Measurements from ENCODE around the gene RNPEP.

DNA sequence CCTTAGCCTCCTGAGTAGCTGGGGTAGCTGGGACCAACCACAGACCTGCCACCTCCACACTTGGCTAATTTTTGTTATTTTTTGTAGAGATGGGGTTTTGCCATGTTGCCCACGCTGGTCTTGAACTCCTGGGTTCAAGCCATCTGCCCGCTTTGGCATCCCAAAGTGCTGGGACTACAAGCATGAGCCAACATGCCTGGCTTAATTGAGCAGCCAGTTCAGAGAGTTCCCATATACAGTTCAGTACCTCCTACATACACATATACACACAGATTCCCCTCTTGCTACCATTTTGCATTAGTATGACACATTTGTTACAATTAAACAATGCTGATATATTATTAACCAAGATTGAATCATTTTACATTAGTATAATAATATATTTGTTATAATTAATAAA lies 2.9 kb downstream of the RNPEP start:
- TF ChIP-seq, protein P1, sequence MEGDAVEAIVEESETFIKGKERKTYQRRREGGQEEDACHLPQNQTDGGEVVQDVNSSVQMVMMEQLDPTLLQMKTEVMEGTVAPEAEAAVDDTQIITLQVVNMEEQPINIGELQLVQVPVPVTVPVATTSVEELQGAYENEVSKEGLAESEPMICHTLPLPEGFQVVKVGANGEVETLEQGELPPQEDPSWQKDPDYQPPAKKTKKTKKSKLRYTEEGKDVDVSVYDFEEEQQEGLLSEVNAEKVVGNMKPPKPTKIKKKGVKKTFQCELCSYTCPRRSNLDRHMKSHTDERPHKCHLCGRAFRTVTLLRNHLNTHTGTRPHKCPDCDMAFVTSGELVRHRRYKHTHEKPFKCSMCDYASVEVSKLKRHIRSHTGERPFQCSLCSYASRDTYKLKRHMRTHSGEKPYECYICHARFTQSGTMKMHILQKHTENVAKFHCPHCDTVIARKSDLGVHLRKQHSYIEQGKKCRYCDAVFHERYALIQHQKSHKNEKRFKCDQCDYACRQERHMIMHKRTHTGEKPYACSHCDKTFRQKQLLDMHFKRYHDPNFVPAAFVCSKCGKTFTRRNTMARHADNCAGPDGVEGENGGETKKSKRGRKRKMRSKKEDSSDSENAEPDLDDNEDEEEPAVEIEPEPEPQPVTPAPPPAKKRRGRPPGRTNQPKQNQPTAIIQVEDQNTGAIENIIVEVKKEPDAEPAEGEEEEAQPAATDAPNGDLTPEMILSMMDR (conservative IDR thresholded peaks at IDR 0.05; ENCODE audit: low read depth in 2 of 2), result no peak
- TF ChIP-seq, protein P2, sequence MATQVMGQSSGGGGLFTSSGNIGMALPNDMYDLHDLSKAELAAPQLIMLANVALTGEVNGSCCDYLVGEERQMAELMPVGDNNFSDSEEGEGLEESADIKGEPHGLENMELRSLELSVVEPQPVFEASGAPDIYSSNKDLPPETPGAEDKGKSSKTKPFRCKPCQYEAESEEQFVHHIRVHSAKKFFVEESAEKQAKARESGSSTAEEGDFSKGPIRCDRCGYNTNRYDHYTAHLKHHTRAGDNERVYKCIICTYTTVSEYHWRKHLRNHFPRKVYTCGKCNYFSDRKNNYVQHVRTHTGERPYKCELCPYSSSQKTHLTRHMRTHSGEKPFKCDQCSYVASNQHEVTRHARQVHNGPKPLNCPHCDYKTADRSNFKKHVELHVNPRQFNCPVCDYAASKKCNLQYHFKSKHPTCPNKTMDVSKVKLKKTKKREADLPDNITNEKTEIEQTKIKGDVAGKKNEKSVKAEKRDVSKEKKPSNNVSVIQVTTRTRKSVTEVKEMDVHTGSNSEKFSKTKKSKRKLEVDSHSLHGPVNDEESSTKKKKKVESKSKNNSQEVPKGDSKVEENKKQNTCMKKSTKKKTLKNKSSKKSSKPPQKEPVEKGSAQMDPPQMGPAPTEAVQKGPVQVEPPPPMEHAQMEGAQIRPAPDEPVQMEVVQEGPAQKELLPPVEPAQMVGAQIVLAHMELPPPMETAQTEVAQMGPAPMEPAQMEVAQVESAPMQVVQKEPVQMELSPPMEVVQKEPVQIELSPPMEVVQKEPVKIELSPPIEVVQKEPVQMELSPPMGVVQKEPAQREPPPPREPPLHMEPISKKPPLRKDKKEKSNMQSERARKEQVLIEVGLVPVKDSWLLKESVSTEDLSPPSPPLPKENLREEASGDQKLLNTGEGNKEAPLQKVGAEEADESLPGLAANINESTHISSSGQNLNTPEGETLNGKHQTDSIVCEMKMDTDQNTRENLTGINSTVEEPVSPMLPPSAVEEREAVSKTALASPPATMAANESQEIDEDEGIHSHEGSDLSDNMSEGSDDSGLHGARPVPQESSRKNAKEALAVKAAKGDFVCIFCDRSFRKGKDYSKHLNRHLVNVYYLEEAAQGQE (IDR thresholded peaks at IDR 0.05; ENCODE audit: unreplicated experiment), result no peak
- no peak for TF ChIP-seq EZH2 (IDR thresholded peaks at IDR 0.05; ENCODE audit: low read depth, unreplicated experiment)
- TF ChIP-seq JUNB (IDR thresholded peaks at IDR 0.05; ENCODE audit: unreplicated experiment), result no peak
- TF ChIP-seq CREB1 (CRISPR knock-in tag; IDR thresholded peaks at IDR 0.05; ENCODE audit: low read depth), result no peak
- TF ChIP-seq POLR2AphosphoS5 (IDR thresholded peaks at IDR 0.05; ENCODE audit: low read depth), result no peak
- TF ChIP-seq EZH2phosphoT487 (IDR thresholded peaks at IDR 0.05; ENCODE audit: unreplicated experiment), result no peak
- TF ChIP-seq ETS1 (IDR thresholded peaks at IDR 0.05), result no peak
- TF ChIP-seq ZNF114 (CRISPR knock-in tag; IDR thresholded peaks at IDR 0.05), result no peak
- no peak for TF ChIP-seq ZNF331 (CRISPR knock-in tag; IDR thresholded peaks at IDR 0.05; ENCODE audit: low read depth)
- TF ChIP-seq STAT1 (IDR thresholded peaks at IDR 0.05; ENCODE audit: unreplicated experiment), result no peak

All from GM23338 (cell line).